Body of pancreas (tissue), 4 donors: Measurements from ENCODE around the gene RNF130. TPM values are rescaled to one million over a fixed set of nuclear protein-coding genes. Genes with fewer than 3 reads are reported as not detected.
"Not testable (repeated sequence)": the region's sequence is repeated elsewhere in the genome, so short reads cannot be mapped to it uniquely, and the experiment has no call there.

Source experiments
- ATAC-seq: fragments of 150-250 bp; one replicate; pipeline ENCODE4 v1.9.1; 2016
- DNase-seq, 4 donors: peaks; one replicate each; pipeline ENCODE4 v3.0.0-alpha.2; 2019
- H3K27ac ChIP-seq, 4 donors: fragments of 200-600 bp; sonication (generic); 1 replicate in 3 of 4; 2 replicates in 1 of 4; pipeline versions ENCODE4 v1.5.1 to v1.6.1; 2016 to 2019; ENCODE audit warnings: mild to moderate bottlenecking in 1 of 4, mixed read lengths in 1 of 4, moderate library complexity in 1 of 4
- H3K27me3 ChIP-seq, 2 donors: fragments of 200-600 bp; sonication (generic); one replicate each; pipeline ENCODE4 v1.6.0; 2016; ENCODE audit warnings: mild to moderate bottlenecking in 1 of 2
- H3K36me3 ChIP-seq, 2 donors: fragments of 200-600 bp; sonication (generic); replicated peaks in 1 of 2; 2 replicates each; pipeline ENCODE4 v1.5.1; 2016; ENCODE audit warnings: low read depth in 2 of 2; ENCODE audit not compliant: insufficient read depth in 1 of 2
- H3K4me1 ChIP-seq: fragments of 200-600 bp; sonication (generic); one replicate; pipeline ENCODE4 v1.6.0; 2016
- H3K4me3 ChIP-seq, 2 donors: fragments of 200-600 bp; sonication (generic); 1 replicate in 1 of 2; 2 replicates in 1 of 2; pipeline ENCODE4 v1.5.1; 2016 to 2019
- H3K9me3 ChIP-seq, 3 donors: fragments of 200-600 bp; sonication (generic); 1 replicate in 2 of 3; 2 replicates in 1 of 3; pipeline ENCODE4 v1.5.1; 2016
- POLR2A ChIP-seq, 3 donors: fragments of 450-650 bp; IDR thresholded peaks; one replicate each; pipeline ENCODE4 v1.6.1; 2016; ENCODE audit warnings: antibody characterized with exemption in 3 of 3, mild to moderate bottlenecking in 2 of 3
- WGBS, 2 donors: methylation state at CpG; one replicate each; pipeline ENCODE4 v1.1.5; 2017; 5-methylcytosine and 5-hydroxymethylcytosine counted together
- intact Hi-C: fragments of 100-400 bp; cut with DNase I; formaldehyde crosslinking; loops from one replicate; pipeline ENCODE4 v1.15.1; 2023
- total RNA-seq, 2 donors: library from RNA; depleted of rRNA; stranded (reverse); fragments of >200 nt; gene quantifications; one replicate each; pipeline ENCODE4 v1.1.0, GENCODE V29; 2016
- TF ChIP-seq, protein P1 (sequence below), 7 experiments: fragments of 450-650 bp in 4 of 7; fragments of 200-600 bp in 3 of 7; sonication (generic) in 3 of 7; IDR thresholded peaks; one replicate each; pipeline ENCODE4 v1.5.1; 2016 to 2019; ENCODE audit warnings: antibody characterized with exemption in 7 of 7

The RNF130 gene
- total RNA-seq, 2 donors from 2014 or later, result 32.3 to 58.9 TPM

DNA sequence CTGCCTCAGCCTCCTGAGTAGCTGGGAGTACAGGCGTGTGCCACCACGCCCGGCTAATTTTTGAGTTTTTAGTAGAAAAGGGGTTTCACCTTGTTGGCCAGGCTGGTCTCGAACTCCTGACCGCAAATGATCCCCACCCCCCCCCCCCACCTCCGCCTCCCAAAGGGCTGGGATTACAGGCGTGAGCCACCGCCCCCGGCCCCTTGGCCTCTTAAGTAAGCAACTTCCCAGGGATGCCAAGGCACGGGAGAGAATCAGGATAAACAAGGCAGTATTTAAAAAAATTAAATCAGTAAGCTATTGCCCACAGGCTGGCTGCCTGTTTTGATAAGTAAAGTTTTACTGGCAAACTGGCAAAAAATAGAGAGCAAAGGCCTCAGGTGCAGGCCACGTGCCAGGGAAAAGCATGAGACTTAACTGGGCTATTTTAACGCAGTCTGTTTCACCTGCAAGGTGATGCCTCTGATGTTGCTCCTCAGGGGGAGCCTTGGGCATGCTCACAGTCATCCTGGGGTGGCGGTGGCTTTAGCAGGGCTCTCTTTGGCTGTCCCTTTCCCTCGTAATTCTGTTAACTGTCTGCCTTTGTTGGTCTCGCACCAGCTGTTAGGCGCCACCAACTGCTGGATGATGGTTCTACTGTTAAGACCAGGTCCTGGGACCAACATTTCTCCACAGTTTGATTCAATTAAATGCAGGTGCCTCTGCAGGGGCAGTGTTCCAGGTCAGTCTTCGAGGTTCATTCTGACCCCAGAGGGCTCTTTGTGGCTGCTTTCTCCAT, 19.4 kb upstream of the RNF130 start:
- peaks cover 16% of the 10 kb centered on the region for H3K4me1 ChIP-seq
- peak; percentile 50 to 76 (median 66) for DNase-seq
- H3K4me3 ChIP-seq, result no peak overlapping the region
- H3K9me3 ChIP-seq, result no peaks in the 10 kb centered on the region
- H3K27me3 ChIP-seq, result no peaks in the 10 kb centered on the region
- no peaks in the 10 kb centered on the region for H3K36me3 ChIP-seq
- WGBS, 2 donors, result 6 to 9% methylated on average over 13 to 16 of the region's 17 CpGs
- ATAC-seq, result peak; percentile 64
- peak overlapping the region; percentile 32 to 83 (median 46) for H3K27ac ChIP-seq
- intact Hi-C loops, result no loop called here
- TF ChIP-seq, protein P1, sequence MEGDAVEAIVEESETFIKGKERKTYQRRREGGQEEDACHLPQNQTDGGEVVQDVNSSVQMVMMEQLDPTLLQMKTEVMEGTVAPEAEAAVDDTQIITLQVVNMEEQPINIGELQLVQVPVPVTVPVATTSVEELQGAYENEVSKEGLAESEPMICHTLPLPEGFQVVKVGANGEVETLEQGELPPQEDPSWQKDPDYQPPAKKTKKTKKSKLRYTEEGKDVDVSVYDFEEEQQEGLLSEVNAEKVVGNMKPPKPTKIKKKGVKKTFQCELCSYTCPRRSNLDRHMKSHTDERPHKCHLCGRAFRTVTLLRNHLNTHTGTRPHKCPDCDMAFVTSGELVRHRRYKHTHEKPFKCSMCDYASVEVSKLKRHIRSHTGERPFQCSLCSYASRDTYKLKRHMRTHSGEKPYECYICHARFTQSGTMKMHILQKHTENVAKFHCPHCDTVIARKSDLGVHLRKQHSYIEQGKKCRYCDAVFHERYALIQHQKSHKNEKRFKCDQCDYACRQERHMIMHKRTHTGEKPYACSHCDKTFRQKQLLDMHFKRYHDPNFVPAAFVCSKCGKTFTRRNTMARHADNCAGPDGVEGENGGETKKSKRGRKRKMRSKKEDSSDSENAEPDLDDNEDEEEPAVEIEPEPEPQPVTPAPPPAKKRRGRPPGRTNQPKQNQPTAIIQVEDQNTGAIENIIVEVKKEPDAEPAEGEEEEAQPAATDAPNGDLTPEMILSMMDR (IDR thresholded peaks at IDR 0.05), result peak in 5 of 7 experiments; percentile 12 to 45 (median 41)
- no peak for TF ChIP-seq POLR2A (IDR thresholded peaks at IDR 0.05)

DNA sequence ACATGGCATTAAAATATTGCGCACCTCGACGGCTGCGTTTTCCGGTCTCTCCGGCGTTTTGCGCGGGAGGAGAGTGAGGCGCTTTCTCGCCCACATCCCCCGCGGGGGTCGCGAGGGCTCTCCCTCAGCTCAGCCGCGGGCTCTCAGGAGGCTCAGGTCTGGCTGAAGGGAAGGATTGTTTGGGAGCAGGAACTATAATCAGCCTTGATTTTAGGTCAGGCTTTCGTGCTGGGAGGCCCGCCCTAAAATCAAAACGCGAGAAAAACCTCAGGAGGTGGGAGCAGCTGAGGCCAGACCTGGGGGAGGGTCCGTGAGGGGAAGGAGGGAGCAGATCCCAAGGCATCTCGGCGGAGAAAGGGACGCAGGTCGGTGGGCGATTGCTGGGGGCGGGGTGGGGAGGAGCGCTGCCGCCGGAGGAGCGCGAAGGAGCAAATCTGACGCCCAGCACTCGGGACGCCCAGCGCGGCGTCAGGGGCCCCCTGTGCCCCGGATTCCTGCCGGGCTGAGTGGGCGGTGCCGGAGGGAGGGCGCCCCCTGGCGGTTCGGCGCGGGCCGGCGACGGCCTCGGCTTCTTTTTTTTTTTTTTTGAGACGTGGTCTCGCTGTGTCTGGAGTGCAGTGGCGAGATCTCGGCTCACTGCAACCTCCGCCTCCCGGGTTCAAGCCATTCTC, 18.7 kb upstream of the RNF130 start:
- H3K9me3 ChIP-seq, result no peaks in the 10 kb centered on the region
- H3K4me3 ChIP-seq, result peak overlapping the region in 1 of 2 donors; percentile 20
- WGBS, 2 donors, result 5 to 11% methylated on average over 25 to 58 of the region's 58 CpGs
- H3K27ac ChIP-seq, result peak overlapping the region in 3 of 4 donors; percentile 58 to 83 (median 67)
- DNase-seq, result peak; percentile 65 to 77 (median 72)
- TF ChIP-seq, protein P1 (IDR thresholded peaks at IDR 0.05), result peak; percentile 75 to 95 (median 90)
- peak in 2 of 3 donors; percentile 50 to 63 for TF ChIP-seq POLR2A (IDR thresholded peaks at IDR 0.05)
- H3K36me3 ChIP-seq, result no peaks in the 10 kb centered on the region
- ATAC-seq, result peak; percentile 83
- no peaks in the 10 kb centered on the region for H3K27me3 ChIP-seq
- peaks cover 23% of the 10 kb centered on the region for H3K4me1 ChIP-seq
- intact Hi-C loops, result no loop called here

DNA sequence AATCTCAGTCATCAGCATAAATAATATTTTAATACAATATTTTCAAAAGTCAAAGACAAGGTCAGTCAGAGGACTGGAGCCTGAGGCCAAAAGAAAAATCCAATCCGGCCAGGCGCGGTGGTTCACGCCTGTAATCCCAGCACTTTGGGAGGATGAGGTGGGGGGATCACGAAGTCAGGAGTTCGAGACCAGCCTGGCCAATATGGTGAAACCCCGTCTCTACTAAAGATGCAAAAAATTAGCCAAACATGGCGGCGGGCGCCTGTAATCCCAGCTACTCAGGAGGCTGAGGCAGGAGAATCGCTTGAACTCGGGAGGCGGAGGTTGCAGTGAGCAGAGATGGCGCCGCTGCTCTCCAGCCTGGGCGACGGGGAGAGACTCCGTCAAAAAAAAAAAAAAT, 18.1 kb upstream of the RNF130 start:
- H3K27ac ChIP-seq, result peak overlapping the region in 1 of 4 donors; percentile 83
- ATAC-seq, H3K9me3 ChIP-seq, H3K27me3 ChIP-seq, H3K4me3 ChIP-seq, intact Hi-C loops, DNase-seq, H3K36me3 ChIP-seq: not testable (repeated sequence)
- WGBS, 2 donors, result 76 to 83% methylated on average over 18 of the region's 18 CpGs
- peaks cover 29% of the 10 kb centered on the region for H3K4me1 ChIP-seq

DNA sequence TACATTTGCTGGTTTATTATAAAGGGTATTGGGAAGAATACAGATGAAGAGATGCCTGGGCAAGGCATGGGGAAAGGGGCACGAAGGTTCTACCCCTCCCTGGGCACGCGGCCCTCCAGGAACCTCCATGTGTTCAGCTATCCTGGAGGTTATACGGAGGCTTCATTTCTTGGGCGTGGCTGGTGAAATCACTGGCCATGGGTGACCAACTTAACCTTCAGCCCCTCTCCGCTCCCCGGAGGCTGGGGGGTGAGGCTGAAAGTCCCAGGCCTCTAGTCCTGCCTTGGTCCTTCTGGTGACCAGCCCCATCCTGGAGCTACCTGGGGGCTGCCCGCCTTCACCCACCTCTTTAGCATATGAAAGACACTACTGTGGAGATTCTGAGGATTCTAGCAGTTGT, 17.0 kb upstream of the RNF130 start:
- H3K27me3 ChIP-seq, result no peaks in the 10 kb centered on the region
- no peaks in the 10 kb centered on the region for H3K9me3 ChIP-seq
- H3K4me3 ChIP-seq, result no peak overlapping the region
- no peak for ATAC-seq
- H3K27ac ChIP-seq, result no peak overlapping the region
- no peaks in the 10 kb centered on the region for H3K36me3 ChIP-seq
- 97 to 100% methylated on average over 8 of the region's 8 CpGs for WGBS, 2 donors
- intact Hi-C loops, result no loop called here
- TF ChIP-seq POLR2A (IDR thresholded peaks at IDR 0.05), result no peak
- TF ChIP-seq, protein P1 (IDR thresholded peaks at IDR 0.05), result no peak
- DNase-seq, result no peak
- peaks cover 33% of the 10 kb centered on the region for H3K4me1 ChIP-seq

DNA sequence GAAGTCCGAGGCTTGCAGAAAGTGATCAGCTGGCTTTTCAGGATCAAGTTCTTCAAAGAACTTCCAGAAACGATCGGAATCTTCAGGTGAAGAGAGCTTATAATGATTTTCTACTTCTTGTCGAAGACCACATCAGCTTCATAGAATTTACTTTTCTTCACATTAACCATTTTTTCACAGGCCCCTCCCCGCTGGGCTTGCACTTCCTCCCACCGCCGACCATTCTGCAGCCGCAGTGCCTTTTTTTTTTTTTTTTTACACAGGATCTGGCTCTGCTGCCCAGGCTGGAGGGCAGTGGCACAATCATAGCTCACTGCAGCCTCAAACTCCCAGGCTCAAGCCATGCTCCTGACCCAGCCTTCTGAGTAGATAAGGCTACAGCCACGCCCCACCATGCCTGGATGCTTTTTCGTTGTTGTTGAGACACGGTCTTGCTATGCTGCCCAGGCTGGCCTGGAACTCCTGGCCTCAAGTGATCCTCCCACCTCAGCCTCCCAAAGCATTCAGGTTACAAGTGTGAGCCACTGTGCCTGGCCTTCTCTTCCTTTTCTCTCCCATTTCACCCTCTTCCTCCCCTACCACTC, 15.3 kb upstream of the RNF130 start:
- no peak for DNase-seq
- no peak for ATAC-seq
- H3K27ac ChIP-seq, result no peak overlapping the region
- 84 to 90% methylated on average over 11 of the region's 11 CpGs for WGBS, 2 donors
- no peaks in the 10 kb centered on the region for H3K9me3 ChIP-seq
- TF ChIP-seq, protein P1 (IDR thresholded peaks at IDR 0.05), result no peak
- TF ChIP-seq POLR2A (IDR thresholded peaks at IDR 0.05), result no peak
- no peaks in the 10 kb centered on the region for H3K27me3 ChIP-seq
- intact Hi-C loops, result no loop called here
- H3K4me1 ChIP-seq, result peaks cover 33% of the 10 kb centered on the region
- H3K4me3 ChIP-seq, result no peak overlapping the region
- no peaks in the 10 kb centered on the region for H3K36me3 ChIP-seq
